Measurements from ENCODE around the gene CACNA1D.

The CACNA1D gene

GRCh38 chr3:53803816-53804695 lies 309.6 kb downstream of the CACNA1D start:
- TF ChIP-seq CTCF (IDR thresholded peaks at IDR 0.05; ENCODE audit: low read depth, low read length, missing control alignments), result no peak
- no peak for DNase-seq (ENCODE audit: extremely low read depth, low read depth)
- H3K4me3 ChIP-seq (replicated peaks; ENCODE audit: low read depth, low read length), result no peak overlapping the region

GRCh38 chr3:53804697-53805462 lies 310.5 kb downstream of the CACNA1D start:
- DNase-seq (ENCODE audit: extremely low read depth, low read depth), result peak; percentile 59
- TF ChIP-seq CTCF (IDR thresholded peaks at IDR 0.05; ENCODE audit: low read depth, low read length, missing control alignments), result no peak

GRCh38 chr3:53805463-53806159 lies 311.2 kb downstream of the CACNA1D start:
- no peak for TF ChIP-seq CTCF (IDR thresholded peaks at IDR 0.05; ENCODE audit: low read depth, low read length, missing control alignments)
- no peak for DNase-seq (ENCODE audit: extremely low read depth, low read depth)
- no peak overlapping the region for H3K4me3 ChIP-seq (replicated peaks; ENCODE audit: low read depth, low read length)

More at GRCh38 chr3:53804697-53805462, 310.5 kb downstream of the CACNA1D start:
- no peak overlapping the region for H3K4me3 ChIP-seq (replicated peaks; ENCODE audit: low read depth, low read length)

GRCh38 chr3:53806182-53807116 lies 312.0 kb downstream of the CACNA1D start:
- no peak for TF ChIP-seq CTCF (IDR thresholded peaks at IDR 0.05; ENCODE audit: low read depth, low read length, missing control alignments)
- H3K4me3 ChIP-seq (replicated peaks; ENCODE audit: low read depth, low read length), result no peak overlapping the region
- DNase-seq (ENCODE audit: extremely low read depth, low read depth), result no peak

GRCh38 chr3:53807117-53807810 lies 312.9 kb downstream of the CACNA1D start:
- no peak for DNase-seq (ENCODE audit: extremely low read depth, low read depth)
- TF ChIP-seq CTCF (IDR thresholded peaks at IDR 0.05; ENCODE audit: low read depth, low read length, missing control alignments), result no peak
- no peak overlapping the region for H3K4me3 ChIP-seq (replicated peaks; ENCODE audit: low read depth, low read length)
